Ectodermal cell (in vitro differentiated cells): ENCODE data around the gene MOB3B.

Experiments used
- H3K27ac ChIP-seq: 2 replicates; pipeline ENCODE4 v1.7.0; 2013; ENCODE audit warnings: mild to moderate bottlenecking, low read depth, low read length; ENCODE audit not compliant: insufficient read depth, poor library complexity, severe bottlenecking
- H3K27me3 ChIP-seq: 2 replicates; pipeline ENCODE4 v1.7.0; 2013; ENCODE audit warnings: mild to moderate bottlenecking, low read length; ENCODE audit not compliant: insufficient read depth, control insufficient read depth, poor library complexity, severe bottlenecking
- H3K36me3 ChIP-seq: one replicate; pipeline ENCODE4 v1.7.0; 2013; ENCODE audit warnings: low read length; ENCODE audit not compliant: control insufficient read depth, insufficient read depth
- H3K4me1 ChIP-seq: one replicate; pipeline ENCODE4 v1.7.0; 2013; ENCODE audit warnings: low read length; ENCODE audit not compliant: control insufficient read depth, insufficient read depth
- H3K4me3 ChIP-seq: 2 replicates; pipeline ENCODE4 v1.7.0; 2013; ENCODE audit warnings: low read depth, low read length, control low read depth; ENCODE audit not compliant: insufficient read depth
- H3K9me3 ChIP-seq: 2 replicates; pipeline ENCODE4 v1.7.0; 2013; ENCODE audit warnings: mild to moderate bottlenecking, low read length, moderate library complexity; ENCODE audit not compliant: control insufficient read depth
- WGBS, 2 experiments: methylation state at CpG; one replicate each; pipeline ENCODE4 v1.1.7; 2013; ENCODE audit warnings: missing lambda C conversion rate in 2 of 2; 5-methylcytosine and 5-hydroxymethylcytosine counted together

The MOB3B gene

DNA sequence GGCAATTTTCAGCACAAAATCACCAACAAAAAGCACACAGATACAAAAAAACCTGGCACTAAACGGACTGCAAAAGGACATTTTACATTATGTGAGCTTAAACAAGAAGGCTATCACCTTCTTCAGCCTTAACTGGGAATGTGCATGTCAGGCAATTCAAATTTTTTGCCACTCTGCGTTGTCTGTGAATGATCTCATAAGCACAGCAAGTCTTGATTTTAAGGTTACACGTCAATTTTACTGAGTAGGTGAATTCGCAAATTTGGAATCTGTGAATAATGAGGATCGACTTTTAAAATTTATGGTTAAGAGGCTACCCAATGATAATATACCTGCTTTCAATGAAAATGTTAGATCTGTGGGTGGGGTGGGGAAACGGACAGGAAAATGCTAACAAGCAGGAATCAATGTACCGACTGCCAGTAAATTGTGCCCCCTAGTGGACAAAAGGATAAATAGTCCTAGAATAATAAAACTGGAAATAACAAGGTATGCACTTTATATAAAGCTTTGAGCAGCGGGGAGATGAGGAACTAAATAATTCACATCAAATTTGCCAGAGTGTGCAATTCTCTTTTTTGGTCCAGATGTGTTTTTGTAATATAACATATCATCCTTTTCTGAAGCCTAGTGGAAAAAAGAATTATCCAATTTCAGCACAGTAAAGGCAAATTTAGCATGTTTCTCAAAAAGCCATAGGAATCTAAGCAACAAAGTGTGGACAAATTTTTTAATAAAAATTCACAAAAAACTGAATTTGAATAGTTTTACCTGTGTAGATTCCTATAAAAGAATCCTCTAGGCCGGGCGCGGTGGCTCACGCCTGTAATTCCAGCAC, 253.2 kb downstream of the MOB3B start:
- Histone ChIP-seq H3K27me3 (no peaks in the 10 kb centered on the region), H3K9me3 (no peaks in the 10 kb centered on the region), H3K4me1 (no peaks in the 10 kb centered on the region), H3K27ac (no peak overlapping the region), H3K36me3 (no peaks in the 10 kb centered on the region), H3K4me3 (no peak overlapping the region)
- WGBS, 2 experiments = 62 to 63% methylated on average over 11 to 12 of the region's 12 CpGs
